ENCODE data around the gene TSSC4. TPM values are rescaled to one million over a fixed set of nuclear protein-coding genes. Genes with fewer than 3 reads are reported as not detected.

TSSC4 gene
- polyA plus RNA-seq, 4 donors, result 33.2 to 56.3 (median 43.8) TPM

DNA sequence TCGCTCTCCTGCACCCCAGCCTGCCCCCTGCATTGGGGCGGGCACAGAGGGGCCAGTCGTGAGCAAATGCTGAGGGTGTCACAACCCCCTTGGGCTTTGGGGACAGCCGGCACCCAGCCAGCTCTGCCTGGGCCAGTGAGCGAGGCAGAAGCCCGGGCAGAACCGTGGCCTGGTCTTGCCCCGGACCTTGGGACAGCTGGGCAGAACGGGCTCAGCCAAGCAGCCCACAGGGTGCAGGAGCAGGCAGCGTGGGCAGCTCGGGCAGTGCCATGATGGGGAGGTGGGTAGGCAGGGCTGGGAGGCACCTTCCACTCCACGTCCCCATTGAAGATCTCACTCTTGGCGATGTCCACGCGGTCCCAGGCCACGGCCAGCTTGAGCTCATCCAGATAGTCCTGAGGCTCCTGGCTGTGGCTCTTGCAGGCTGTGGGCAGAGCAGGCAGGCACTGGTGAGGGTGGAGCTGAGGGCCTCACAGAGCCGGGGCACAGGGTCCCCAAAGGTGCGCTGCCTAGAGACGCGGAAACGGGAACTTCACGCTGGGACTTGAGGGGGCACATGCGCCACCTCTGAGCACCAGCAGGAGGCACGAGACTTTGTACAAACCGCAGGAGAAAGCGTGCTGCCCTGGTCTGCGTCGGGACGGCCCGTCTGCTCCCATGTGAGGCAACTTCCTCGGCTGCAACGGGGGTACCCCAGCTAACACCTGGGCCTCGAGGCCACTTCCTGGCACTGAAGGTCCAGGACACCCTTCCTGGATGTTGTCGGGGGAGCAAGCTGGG lies 15.2 kb downstream of the TSSC4 start:
- DNase-seq (ENCODE audit: low read depth in 4 of 4, low spot score in 2 of 4), result no peak

DNA sequence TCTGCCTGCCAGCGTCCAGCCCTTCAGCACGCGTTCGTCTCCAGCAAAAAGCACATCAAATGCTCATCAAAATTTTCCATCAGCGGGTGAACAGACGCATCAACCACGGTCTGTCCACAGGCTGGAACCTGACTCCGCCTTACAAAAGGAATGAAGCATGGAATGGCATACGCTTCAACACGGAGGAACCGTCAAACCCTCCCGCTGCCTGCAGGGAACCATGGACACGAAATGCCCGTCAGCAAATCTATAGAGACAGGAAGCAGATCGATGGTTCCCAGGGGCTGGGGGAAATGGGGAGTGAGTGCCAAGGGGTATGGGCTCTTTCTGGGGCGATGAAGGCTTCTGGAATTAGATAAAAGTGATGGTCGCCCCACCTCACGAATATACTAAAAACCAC lies 16.2 kb downstream of the TSSC4 start:
- DNase-seq (ENCODE audit: low read depth in 4 of 4, low spot score in 2 of 4), result no peak

DNA sequence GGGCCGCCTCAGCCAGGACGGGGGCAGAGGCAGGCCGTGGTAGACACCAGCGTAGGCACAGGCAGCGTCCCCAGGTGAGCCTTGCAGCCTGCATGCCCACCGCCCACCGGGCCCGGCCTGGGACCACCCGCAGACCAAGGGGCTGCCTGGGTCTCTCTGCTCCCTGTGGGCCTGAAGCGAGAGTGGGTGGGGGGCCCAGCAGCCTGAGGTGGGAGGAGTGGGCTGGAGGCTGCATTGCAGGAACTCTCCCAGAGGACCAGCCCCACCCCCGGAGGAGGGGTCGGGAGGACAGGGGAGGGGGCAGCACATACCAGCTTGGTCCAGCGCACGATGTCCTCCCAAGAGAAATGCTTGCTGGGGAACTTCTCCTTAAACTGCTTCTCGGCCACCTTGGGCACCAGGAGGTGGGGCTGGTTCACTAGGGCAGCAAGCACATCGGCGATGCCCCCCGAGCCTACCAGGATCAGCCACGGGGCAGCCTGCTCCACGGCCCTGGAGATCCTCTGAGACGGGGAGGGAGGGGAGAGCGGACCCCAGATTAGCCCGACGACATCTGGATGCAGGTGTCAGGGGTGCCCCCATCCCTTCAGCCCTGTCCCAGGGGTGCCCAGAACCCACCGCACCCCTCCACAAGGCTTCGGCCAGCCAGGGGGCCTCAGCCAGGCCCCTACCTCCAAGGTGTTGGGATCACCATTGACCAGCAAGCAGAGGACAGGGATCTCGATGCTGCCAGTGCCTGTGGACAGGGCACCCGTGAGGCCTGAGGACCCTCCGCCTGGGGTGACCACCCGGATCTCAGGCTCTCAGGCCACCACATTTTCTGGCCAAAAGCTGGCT lies 17.5 kb downstream of the TSSC4 start:
- DNase-seq (ENCODE audit: low read depth in 4 of 4, low spot score in 2 of 4), result no peak

- no peak for DNase-seq (ENCODE audit: low read depth in 4 of 4, low spot score in 2 of 4)
Observed at GRCh38 chr11:2418693-2419360, 18.3 kb downstream of the TSSC4 start.

DNA sequence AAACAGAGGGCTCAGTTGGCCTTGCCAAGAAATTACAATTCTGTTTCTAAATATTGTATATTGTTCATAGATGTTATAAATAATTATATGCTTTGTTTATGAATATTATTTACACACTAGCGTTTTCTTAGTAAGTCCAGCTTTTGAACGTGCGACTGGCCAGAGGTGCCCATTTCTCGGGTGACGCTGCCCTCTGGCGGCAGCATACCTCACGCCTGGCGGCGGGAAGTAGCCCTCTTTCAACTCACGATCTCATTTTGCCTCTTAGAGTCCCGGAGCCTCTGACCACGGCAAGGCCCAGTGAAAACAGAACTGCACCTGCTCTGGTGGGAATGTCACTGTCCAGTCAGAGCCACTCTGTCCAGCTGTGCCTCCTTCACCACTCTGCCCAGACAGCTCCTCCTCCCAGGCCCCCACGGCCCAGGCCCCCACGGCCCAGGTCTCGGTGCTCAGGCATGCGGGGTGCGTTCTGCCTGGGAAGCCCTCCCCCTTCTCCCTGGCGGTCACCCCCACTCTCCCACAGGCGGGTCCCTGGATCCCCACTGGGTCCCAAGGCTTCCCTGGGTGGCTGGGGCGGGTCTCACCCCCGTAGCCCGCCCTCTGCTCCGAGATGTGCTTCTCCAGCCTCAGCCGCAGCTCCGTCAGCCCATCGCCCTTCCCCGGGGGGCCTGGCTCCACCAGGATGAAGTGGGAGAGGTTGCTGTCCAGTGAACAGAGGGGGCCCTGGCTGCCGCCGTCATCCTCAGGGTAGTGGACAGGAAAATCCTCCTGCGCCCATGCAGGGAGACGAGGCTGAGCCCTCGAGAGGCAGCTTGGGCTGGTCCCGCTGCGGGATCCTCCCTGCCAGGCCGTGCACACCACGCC lies 19.3 kb downstream of the TSSC4 start:
- DNase-seq (ENCODE audit: low read depth in 4 of 4, low spot score in 2 of 4), result peak in 3 of 4 donors; percentile 62 to 73 (median 67)

- DNase-seq (ENCODE audit: low read depth in 4 of 4, low spot score in 2 of 4), result peak in 2 of 4 donors; percentile 60 to 64
Observed at GRCh38 chr11:2420502-2421225, 20.1 kb downstream of the TSSC4 start.

DNA sequence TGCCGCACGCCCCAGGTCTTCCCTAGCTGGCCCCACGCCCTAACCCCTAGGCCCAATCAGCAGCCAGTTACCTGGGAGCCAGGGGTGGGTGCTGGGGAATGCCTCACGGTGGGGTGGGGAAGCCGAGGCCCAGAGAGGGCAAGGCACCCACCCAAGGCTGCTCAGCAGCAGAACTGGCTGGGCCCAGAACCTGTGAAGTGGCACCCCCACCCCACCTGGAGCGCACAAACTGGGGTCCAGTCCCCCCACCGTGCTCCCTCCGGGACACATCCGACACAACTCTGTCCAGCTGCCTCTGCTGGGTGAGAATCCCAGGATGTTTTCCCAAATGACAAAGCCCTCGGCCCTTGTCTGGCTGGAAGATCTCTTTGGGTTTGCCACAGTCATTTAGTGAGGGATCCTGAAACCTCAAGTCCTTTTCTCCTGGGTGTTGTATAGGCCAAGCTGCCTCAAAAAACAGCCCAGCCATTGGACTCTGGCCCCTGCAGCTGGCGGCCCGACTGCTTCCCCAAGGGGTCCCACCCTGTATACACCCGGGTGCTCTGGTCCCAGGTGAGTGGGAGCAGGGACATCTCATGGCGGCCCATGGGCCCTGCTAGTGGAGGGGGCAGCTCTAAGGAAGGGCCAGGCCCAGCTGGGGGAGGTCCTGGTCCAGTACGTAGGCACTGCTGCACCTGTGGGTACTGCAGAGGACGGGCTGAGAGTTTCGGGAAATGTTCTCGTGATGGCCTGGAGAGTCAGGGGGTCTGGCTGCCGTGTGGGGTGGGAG lies 20.9 kb downstream of the TSSC4 start:
- DNase-seq (ENCODE audit: low read depth in 4 of 4, low spot score in 2 of 4), result no peak

DNA sequence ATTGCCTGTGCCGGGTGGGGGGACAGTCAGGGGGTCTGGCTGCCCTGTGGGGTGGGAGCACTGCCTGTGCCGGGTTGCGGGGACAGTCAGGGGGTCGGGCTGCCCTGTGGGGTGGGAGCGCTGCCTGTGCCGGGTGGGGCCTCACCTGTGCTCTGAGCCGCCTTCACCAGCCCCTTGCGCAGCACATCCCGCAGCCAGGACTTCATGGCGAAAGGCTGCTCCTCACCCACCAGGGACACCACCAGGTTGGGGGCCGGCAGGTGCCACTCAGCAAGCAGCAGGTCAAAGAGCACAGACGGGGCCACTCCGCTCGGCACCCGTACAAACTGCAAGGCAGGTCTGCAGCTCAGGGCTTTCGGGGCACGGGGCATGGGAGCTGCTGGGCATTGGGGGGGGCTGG lies 21.4 kb downstream of the TSSC4 start:
- no peak for DNase-seq (ENCODE audit: low read depth in 4 of 4, low spot score in 2 of 4)

DNA sequence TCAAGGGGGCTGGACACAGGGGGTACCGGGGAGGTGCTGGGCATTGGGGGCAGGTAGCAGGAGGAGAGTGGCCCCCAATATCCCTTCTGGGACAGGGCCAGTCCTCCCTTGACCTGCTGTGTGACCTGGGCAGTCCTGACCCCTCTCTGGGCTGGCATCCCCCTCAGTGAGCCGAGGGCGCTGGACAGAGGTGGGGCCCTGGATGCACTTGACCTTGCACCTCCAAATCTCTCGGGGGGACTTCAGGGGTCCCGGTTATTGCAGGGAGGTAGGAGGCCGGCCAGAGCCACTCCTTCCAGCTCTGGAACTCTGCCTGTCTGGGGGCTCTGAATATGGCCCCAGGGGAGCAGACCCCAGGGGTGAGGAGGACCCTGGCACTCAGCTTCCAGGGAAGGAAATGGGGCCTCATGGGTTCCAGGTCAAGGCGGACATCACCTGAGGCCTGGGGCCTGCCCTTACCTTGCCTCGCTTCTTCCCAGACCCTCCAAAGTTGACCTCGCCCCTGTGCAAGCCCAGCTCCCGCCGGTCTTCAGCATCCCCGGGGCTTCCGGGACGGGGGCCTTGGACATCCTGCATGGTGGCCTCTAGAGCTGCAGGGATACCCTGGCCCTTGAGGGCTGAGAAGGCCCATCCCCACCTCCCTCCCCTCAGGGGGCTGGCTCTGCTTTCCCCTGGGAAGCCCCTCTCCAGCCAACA lies 22.1 kb downstream of the TSSC4 start:
- no peak for DNase-seq (ENCODE audit: low read depth in 4 of 4, low spot score in 2 of 4)

DNA sequence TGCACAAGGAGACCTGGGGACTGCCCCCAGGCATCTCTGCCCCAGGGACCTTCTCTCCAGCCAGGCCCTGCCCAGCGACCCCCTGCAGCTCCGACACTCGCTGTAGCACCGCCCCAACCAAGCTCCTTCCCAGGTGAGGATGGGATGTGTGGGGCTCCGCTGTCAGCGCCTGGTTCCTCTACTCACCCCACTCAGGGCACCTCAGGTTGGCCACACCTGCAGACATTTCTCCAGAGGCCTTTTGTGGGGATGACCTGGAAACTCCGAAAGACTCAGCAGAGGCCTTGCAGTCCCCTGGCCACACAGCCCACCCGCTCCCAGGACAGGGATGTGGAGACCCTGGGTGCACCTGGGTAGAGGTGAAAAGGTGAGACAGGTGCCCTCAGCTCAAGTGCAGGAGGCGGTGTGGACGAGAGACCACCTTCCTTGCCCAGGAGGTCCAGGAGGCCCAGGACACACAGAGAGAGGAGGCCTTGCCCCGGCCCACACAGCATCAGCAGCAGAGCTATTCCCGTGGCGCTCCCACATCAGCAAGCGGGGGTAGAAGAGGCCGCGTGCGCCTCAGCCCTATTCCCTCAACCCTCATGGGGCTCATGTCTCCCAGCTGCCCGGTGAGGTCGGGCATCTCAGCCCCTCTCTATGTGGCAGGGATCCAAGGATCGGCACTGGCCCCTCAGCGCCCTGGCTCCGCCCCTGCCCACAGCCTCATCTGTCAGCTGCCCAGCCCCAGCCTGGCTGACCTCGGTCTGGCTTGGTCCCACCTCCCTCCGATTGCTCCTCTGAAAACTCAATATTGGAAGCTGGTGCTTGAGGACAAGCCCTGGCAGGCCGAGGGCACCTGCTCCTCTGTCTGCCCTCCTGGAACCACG lies 22.8 kb downstream of the TSSC4 start:
- no peak for DNase-seq (ENCODE audit: low read depth in 4 of 4, low spot score in 2 of 4)

- no peak for DNase-seq (ENCODE audit: low read depth in 4 of 4, low spot score in 2 of 4)
Observed at GRCh38 chr11:2424811-2425495, 24.4 kb downstream of the TSSC4 start.

DNA sequence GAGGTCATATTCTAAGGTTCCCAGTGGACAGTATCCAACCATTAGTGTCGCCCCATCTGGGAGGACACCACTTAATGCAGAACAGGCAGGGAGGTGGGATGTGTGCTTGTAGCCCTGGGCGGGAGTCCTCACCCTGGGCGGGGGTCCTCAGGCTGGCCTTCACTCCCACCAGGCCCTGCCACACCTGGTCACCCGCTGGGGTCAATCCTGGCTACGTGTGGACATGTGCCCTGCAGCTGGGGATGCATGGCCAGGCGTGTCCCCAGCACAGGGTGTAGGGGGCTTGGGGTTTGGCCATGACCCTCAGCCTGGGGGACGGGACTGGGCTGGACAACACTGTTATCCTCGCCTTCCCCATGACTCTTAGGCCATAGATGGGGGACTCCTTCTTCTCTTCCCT lies 25.0 kb downstream of the TSSC4 start:
- DNase-seq (ENCODE audit: low read depth in 4 of 4, low spot score in 2 of 4), result no peak

- no peak for DNase-seq (ENCODE audit: low read depth in 4 of 4, low spot score in 2 of 4)
Observed at GRCh38 chr11:2426221-2426620, 25.7 kb downstream of the TSSC4 start.

- no peak for DNase-seq (ENCODE audit: low read depth in 4 of 4, low spot score in 2 of 4)
Observed at GRCh38 chr11:2426826-2427521, 26.4 kb downstream of the TSSC4 start.

GRCh38 chr11:2427721-2428321 lies 27.3 kb downstream of the TSSC4 start:
- no peak for DNase-seq (ENCODE audit: low read depth in 4 of 4, low spot score in 2 of 4)

DNA sequence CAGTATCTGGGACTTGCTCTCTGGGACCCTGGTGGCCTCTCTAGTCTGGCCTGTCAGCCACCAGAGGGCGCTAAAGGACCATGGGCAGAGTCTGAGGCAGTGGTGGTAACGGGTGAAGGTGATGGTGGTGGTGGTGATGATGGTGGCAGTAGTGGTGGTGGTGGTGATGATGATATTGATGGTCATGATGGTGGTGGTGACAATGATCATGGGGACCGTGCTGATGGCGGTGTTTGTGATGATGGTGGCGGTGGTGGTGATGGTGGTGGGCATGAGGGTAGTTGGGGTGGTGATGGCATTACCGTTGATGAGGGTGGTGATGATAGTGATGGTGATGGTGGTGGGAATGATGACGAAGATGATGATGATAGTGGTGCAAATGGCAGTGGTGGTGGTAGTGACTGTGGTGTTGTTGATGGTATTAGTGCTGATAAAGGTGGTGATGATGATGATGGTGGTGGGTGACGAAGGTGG lies 27.8 kb downstream of the TSSC4 start:
- no peak for DNase-seq (ENCODE audit: low read depth in 4 of 4, low spot score in 2 of 4)
